HG03354 (cell line): ENCODE measurements around the gene AKT3.

Source experiments
- ATAC-seq: cut with Tn5 transposase; IDR thresholded peaks from one replicate; pipeline ENCODE4 v1.9.1; 2021; ENCODE audit warnings: mild to moderate bottlenecking; ENCODE audit not compliant: unreplicated experiment, poor library complexity, severe bottlenecking

The AKT3 gene

GRCh38 chr1:243738020-243738419, 112.0 kb downstream of the AKT3 start:
- no peak for ATAC-seq

- ATAC-seq = peak; percentile 51
Measured at GRCh38 chr1:243735457-243735856, 114.6 kb downstream of the AKT3 start.

- ATAC-seq = no peak
Measured at GRCh38 chr1:243734308-243734695, 115.7 kb downstream of the AKT3 start.

GRCh38 chr1:243733670-243734307, 116.3 kb downstream of the AKT3 start:
- no peak for ATAC-seq

- ATAC-seq = no peak
Measured at GRCh38 chr1:243732637-243733036, 117.4 kb downstream of the AKT3 start.

- no peak for ATAC-seq
Measured at GRCh38 chr1:243731974-243732625, 117.9 kb downstream of the AKT3 start.

GRCh38 chr1:243731301-243731891, 118.6 kb downstream of the AKT3 start:
- ATAC-seq = no peak

- no peak for ATAC-seq
Measured at GRCh38 chr1:243730487-243731150, 119.4 kb downstream of the AKT3 start.

GRCh38 chr1:243729956-243730355, 120.1 kb downstream of the AKT3 start:
- ATAC-seq = no peak

GRCh38 chr1:243727503-243728203, 122.4 kb downstream of the AKT3 start:
- ATAC-seq = peak; percentile 89

GRCh38 chr1:243726806-243727502, 123.1 kb downstream of the AKT3 start:
- peak; percentile 15 for ATAC-seq

GRCh38 chr1:243725846-243726245, 124.2 kb downstream of the AKT3 start:
- ATAC-seq = no peak

GRCh38 chr1:243725075-243725474, 125.0 kb downstream of the AKT3 start:
- no peak for ATAC-seq

- no peak for ATAC-seq
Measured at GRCh38 chr1:243723458-243724043, 126.5 kb downstream of the AKT3 start.

- no peak for ATAC-seq
Measured at GRCh38 chr1:243723050-243723449, 127.0 kb downstream of the AKT3 start.

GRCh38 chr1:243719476-243719875, 130.6 kb downstream of the AKT3 start:
- no peak for ATAC-seq

- no peak for ATAC-seq
Measured at GRCh38 chr1:243718893-243719292, 131.2 kb downstream of the AKT3 start.

- no peak for ATAC-seq
Measured at GRCh38 chr1:243718022-243718421, 132.0 kb downstream of the AKT3 start.

- ATAC-seq = no peak
Measured at GRCh38 chr1:243716906-243717305, 133.1 kb downstream of the AKT3 start.
